DOHH2 (cell line): ENCODE measurements around the gene BPIFB2.

Experiments
- H3F3A ChIP-seq: fragments of 200-600 bp; sonication (generic), shearing (Covaris generic); 2 replicates; pipeline ENCODE4 v1.6.0; 2016; ENCODE audit warnings: antibody characterized with exemption, mild to moderate bottlenecking; ENCODE audit not compliant: control insufficient read depth, insufficient read depth
- H3K27ac ChIP-seq: fragments of 200-600 bp; sonication (generic); 2 replicates; pipeline ENCODE4 v1.5.1; 2014; ENCODE audit warnings: low read depth, mild to moderate bottlenecking, low read length, moderate library complexity
- H3K27me3 ChIP-seq: fragments of 200-600 bp; sonication (generic); 2 replicates; pipeline ENCODE4 v1.6.1; 2014; ENCODE audit warnings: mild to moderate bottlenecking, low read length, mixed read lengths; ENCODE audit not compliant: control insufficient read depth
- H3K36me3 ChIP-seq: fragments of 200-600 bp; sonication (generic); 2 replicates; pipeline ENCODE4 v1.6.1; 2014; ENCODE audit warnings: mild to moderate bottlenecking, low read length, moderate library complexity, mixed read lengths; ENCODE audit not compliant: control insufficient read depth
- H3K4me1 ChIP-seq: fragments of 200-600 bp; sonication (generic); 2 replicates; pipeline ENCODE4 v1.6.1; 2014; ENCODE audit warnings: mild to moderate bottlenecking, low read length, mixed read lengths; ENCODE audit not compliant: control insufficient read depth
- H3K4me2 ChIP-seq: fragments of 200-600 bp; sonication (generic); 2 replicates; pipeline ENCODE4 v1.6.0; 2014; ENCODE audit warnings: mild to moderate bottlenecking, low read length, moderate library complexity
- H3K4me3 ChIP-seq: fragments of 200-600 bp; sonication (generic); 2 replicates; pipeline ENCODE4 v1.5.1; 2014; ENCODE audit warnings: mild to moderate bottlenecking, low read length, mixed read lengths
- H3K79me2 ChIP-seq: fragments of 200-600 bp; sonication (generic); 2 replicates; pipeline ENCODE4 v1.6.1; 2014; ENCODE audit warnings: mild to moderate bottlenecking, low read length, mixed read lengths; ENCODE audit not compliant: control insufficient read depth
- H3K9me2 ChIP-seq: fragments of 200-600 bp; sonication (generic); replicated peaks from 2 replicates; pipeline ENCODE4 v1.6.1; 2014; ENCODE audit warnings: mild to moderate bottlenecking, low read length, mixed read lengths; ENCODE audit not compliant: control insufficient read depth
- H3K9me3 ChIP-seq: fragments of 200-600 bp; sonication (generic); 2 replicates; pipeline ENCODE4 v1.6.1; 2014; ENCODE audit warnings: antibody characterized with exemption, low read length, mixed read lengths; ENCODE audit not compliant: control insufficient read depth, insufficient read depth
- H4K20me1 ChIP-seq: fragments of 200-600 bp; sonication (generic); 2 replicates; pipeline ENCODE4 v1.6.0; 2014; ENCODE audit warnings: low read depth, mild to moderate bottlenecking, antibody characterized with exemption, low read length, moderate library complexity; ENCODE audit not compliant: control insufficient read depth, insufficient read depth
- CTCF ChIP-seq: fragments of 200-600 bp; sonication (generic); IDR thresholded peaks from one replicate; pipeline ENCODE4 v1.5.1; 2014; ENCODE audit warnings: antibody characterized with exemption, mild to moderate bottlenecking, low read depth, low read length; ENCODE audit not compliant: poor library complexity, severe bottlenecking
- EZH2phosphoT487 ChIP-seq: fragments of 200-600 bp; sonication (generic); IDR thresholded peaks from 2 replicates; pipeline ENCODE4 v1.6.1; 2017; ENCODE audit warnings: borderline replicate concordance, mild to moderate bottlenecking, antibody characterized with exemption, low read length, moderate library complexity, mixed read lengths

Gene BPIFB2

GRCh38 chr20:33010133-33010504 is 2.6 kb downstream of the BPIFB2 start:
- Histone ChIP-seq H3K27ac (no peak overlapping the region), H3K79me2 (no peaks in the 10 kb centered on the region), H4K20me1 (no peaks in the 10 kb centered on the region), H3K4me1 (no peaks in the 10 kb centered on the region), H3K9me2 (no peaks in the 10 kb centered on the region), H3K36me3 (no peaks in the 10 kb centered on the region), H3K27me3 (0 out of 2 replicates have a peak, but pooled peaks cover 4% of the 10 kb centered on the region), H3K9me3 (no peaks in the 10 kb centered on the region), H3F3A (no peaks in the 10 kb centered on the region), H3K4me2 (no peak overlapping the region), H3K4me3 (no peak overlapping the region)
- TF ChIP-seq CTCF = no peak
- no peak for TF ChIP-seq EZH2phosphoT487

- Histone ChIP-seq H3K27me3 (0 out of 2 replicates have a peak, but pooled peaks cover 4% of the 10 kb centered on the region), H3K4me2 (no peak overlapping the region), H3K4me3 (no peak overlapping the region), H3K4me1 (no peaks in the 10 kb centered on the region), H3K79me2 (no peaks in the 10 kb centered on the region), H3F3A (no peaks in the 10 kb centered on the region), H3K9me2 (no peaks in the 10 kb centered on the region), H4K20me1 (no peaks in the 10 kb centered on the region), H3K36me3 (no peaks in the 10 kb centered on the region), H3K27ac (no peak overlapping the region), H3K9me3 (no peaks in the 10 kb centered on the region)
- TF ChIP-seq EZH2phosphoT487 = no peak
- no peak for TF ChIP-seq CTCF
These were observed 3.4 kb downstream of the BPIFB2 start for GRCh38 chr20:33010674-33011449.

GRCh38 chr20:33012327-33013189 is 5.1 kb downstream of the BPIFB2 start:
- H3K27me3 ChIP-seq = 0 out of 2 replicates have a peak, but pooled peaks cover 4% of the 10 kb centered on the region
- H3K4me2 ChIP-seq = no peak overlapping the region
- no peaks in the 10 kb centered on the region for H3K36me3 ChIP-seq
- no peaks in the 10 kb centered on the region for H3K9me3 ChIP-seq
- no peaks in the 10 kb centered on the region for H3K79me2 ChIP-seq
- no peaks in the 10 kb centered on the region for H3F3A ChIP-seq
- no peak overlapping the region for H3K4me3 ChIP-seq
- no peak overlapping the region for H3K27ac ChIP-seq
- TF ChIP-seq CTCF (no peak), EZH2phosphoT487 (no peak)
- no peaks in the 10 kb centered on the region for H3K4me1 ChIP-seq
- H3K9me2 ChIP-seq = no peaks in the 10 kb centered on the region
- H4K20me1 ChIP-seq = no peaks in the 10 kb centered on the region
